CD4-positive, CD25-positive, alpha-beta regulatory T cell (primary cell): ENCODE data around the gene NBDY. TPM values are rescaled to one million over a fixed set of nuclear protein-coding genes. Genes with fewer than 3 reads are reported as not detected.
"Not testable (repeated sequence)": the region's sequence is repeated elsewhere in the genome, so short reads cannot be mapped to it uniquely, and the experiment has no call there.

ENCODE experiments used
- ATAC-seq, 2 donors: fragments of 150-1000 bp; cut with Tn5 transposase; one replicate each; pipeline ENCODE4 v1.10.0; 2021; ENCODE audit warnings: low read depth in 2 of 2, moderate number of reproducible peaks in 2 of 2, moderate library complexity in 1 of 2
- DNase-seq, 3 donors: peaks; one replicate each; pipeline versions ENCODE4 v3.0.0 to v3.0.0-alpha.2; 2012 to 2022; ENCODE audit warnings: mixed read lengths in 1 of 3
- H3K27ac ChIP-seq: one replicate; pipeline ENCODE4 v1.7.0; 2013; ENCODE audit warnings: mild to moderate bottlenecking, low read length; ENCODE audit not compliant: insufficient read depth, poor library complexity, severe bottlenecking
- H3K27me3 ChIP-seq: one replicate; pipeline ENCODE4 v1.7.0; 2013; ENCODE audit warnings: low read length; ENCODE audit not compliant: control insufficient read depth, insufficient read depth
- H3K36me3 ChIP-seq: one replicate; pipeline ENCODE4 v1.7.0; 2013; ENCODE audit warnings: mild to moderate bottlenecking, low read length, moderate library complexity; ENCODE audit not compliant: control insufficient read depth, insufficient read depth
- H3K4me1 ChIP-seq: 2 replicates; pipeline ENCODE4 v1.7.0; 2013; ENCODE audit warnings: mild to moderate bottlenecking, low read length; ENCODE audit not compliant: insufficient read depth, control insufficient read depth, poor library complexity, severe bottlenecking
- H3K4me3 ChIP-seq: one replicate; pipeline ENCODE4 v1.7.0; 2013; ENCODE audit warnings: low read depth, mild to moderate bottlenecking, low read length, moderate library complexity
- H3K9me3 ChIP-seq, 2 experiments: 1 replicate in 1 of 2; 2 replicates in 1 of 2; pipeline ENCODE4 v1.7.0; 2013; ENCODE audit warnings: low read length in 2 of 2, mild to moderate bottlenecking in 1 of 2, moderate library complexity in 1 of 2; ENCODE audit not compliant: control insufficient read depth in 2 of 2
- H3K27ac Mint-ChIP-seq, 3 donors: one replicate each; pipeline ENCODE4 v1.8.0; 2020 to 2022; ENCODE audit warnings: mild to moderate bottlenecking in 3 of 3, mixed read lengths in 3 of 3, moderate library complexity in 2 of 3
- H3K27me3 Mint-ChIP-seq: one replicate; pipeline ENCODE4 v1.8.0; 2022; ENCODE audit warnings: mild to moderate bottlenecking, mixed read lengths
- H3K36me3 Mint-ChIP-seq: one replicate; pipeline ENCODE4 v1.8.0; 2020; ENCODE audit warnings: mixed read lengths
- H3K4me1 Mint-ChIP-seq, 4 donors: one replicate each; pipeline ENCODE4 v1.8.0; 2020 to 2022; ENCODE audit warnings: mixed read lengths in 4 of 4, mild to moderate bottlenecking in 1 of 4
- H3K4me3 Mint-ChIP-seq, 4 donors: one replicate each; pipeline ENCODE4 v1.8.0; 2020 to 2022; ENCODE audit warnings: mild to moderate bottlenecking in 4 of 4, mixed read lengths in 4 of 4, moderate library complexity in 3 of 4
- H3K9me3 Mint-ChIP-seq, 7 donors: one replicate each; pipeline ENCODE4 v1.8.0; 2020 to 2022; ENCODE audit warnings: mixed read lengths in 7 of 7, mild to moderate bottlenecking in 3 of 7, moderate library complexity in 2 of 7
- polyA plus RNA-seq, 4 donors: library from polyadenylated mRNA; unstranded; fragments of 300-500 nt; fragmentation: Illumina TruSeq; gene quantifications; one replicate each; pipeline ENCODE4 v1.2.3, GENCODE V29; 2021
- total RNA-seq: library from RNA; stranded (reverse); gene quantifications from one replicate; pipeline ENCODE4 v1.2.3, GENCODE V29; 2022

The NBDY gene
- total and polyA plus RNA-seq, 5 donors from 2014 or later = 29.0 to 61.5 (median 52.6) TPM

DNA sequence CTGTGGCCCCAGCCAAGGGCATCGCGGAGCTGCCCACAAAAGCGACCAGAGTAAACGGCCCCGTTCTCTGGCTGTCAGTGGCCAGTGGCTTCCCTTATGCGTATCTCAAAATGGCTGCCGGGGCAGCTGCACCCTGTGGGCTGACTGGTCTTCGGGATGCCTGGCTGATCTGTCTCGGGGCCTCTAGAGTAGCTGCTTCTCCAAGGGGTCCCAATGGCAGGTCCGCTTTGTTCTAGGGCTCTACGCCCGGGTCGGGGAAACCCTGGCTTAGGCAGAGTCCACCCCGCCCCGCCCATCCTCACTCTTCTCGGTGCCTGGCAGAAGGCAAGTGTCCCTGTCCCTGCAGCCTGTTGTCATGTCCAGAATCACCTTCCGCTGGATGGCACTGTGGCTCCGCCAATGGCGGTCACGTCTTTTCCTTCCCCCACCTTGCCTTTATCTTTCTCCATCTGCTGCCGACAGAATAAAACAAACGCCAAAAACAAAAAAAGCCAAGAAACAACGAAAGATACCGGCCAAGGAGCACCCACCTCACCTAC is 44.5 kb downstream of the NBDY start:
- H3K27ac ChIP-seq, H3K9me3 Mint-ChIP-seq, H3K36me3 Mint-ChIP-seq, H3K4me1 ChIP-seq, ATAC-seq, H3K4me1 Mint-ChIP-seq, H3K4me3 ChIP-seq, H3K4me3 Mint-ChIP-seq, H3K27me3 Mint-ChIP-seq, H3K9me3 ChIP-seq, DNase-seq, H3K36me3 ChIP-seq, H3K27me3 ChIP-seq, H3K27ac Mint-ChIP-seq: not testable (repeated sequence)

- H3K4me3 Mint-ChIP-seq, H3K27ac Mint-ChIP-seq, H3K27me3 Mint-ChIP-seq, H3K9me3 Mint-ChIP-seq, H3K9me3 ChIP-seq, H3K36me3 Mint-ChIP-seq, H3K27me3 ChIP-seq, H3K36me3 ChIP-seq, ATAC-seq, H3K27ac ChIP-seq, H3K4me1 ChIP-seq, H3K4me3 ChIP-seq, DNase-seq: not testable (repeated sequence)
- peaks cover 3 to 27% (median 14%) of the 10 kb centered on the region in 4 donors for H3K4me1 Mint-ChIP-seq
Observed at GRCh38 chrX:56778099-56778923, 49.3 kb downstream of the NBDY start.

GRCh38 chrX:56778924-56779468 is 50.0 kb downstream of the NBDY start:
- not testable (repeated sequence) for H3K4me3 Mint-ChIP-seq, H3K27me3 ChIP-seq, H3K4me1 ChIP-seq, H3K9me3 Mint-ChIP-seq, H3K4me3 ChIP-seq, H3K27me3 Mint-ChIP-seq, H3K27ac ChIP-seq, DNase-seq, H3K27ac Mint-ChIP-seq, ATAC-seq, H3K9me3 ChIP-seq, H3K36me3 ChIP-seq
- peaks cover 10% of the 10 kb centered on the region for H3K36me3 Mint-ChIP-seq
- H3K4me1 Mint-ChIP-seq = peaks cover 3 to 32% (median 16%) of the 10 kb centered on the region in 4 donors

DNA sequence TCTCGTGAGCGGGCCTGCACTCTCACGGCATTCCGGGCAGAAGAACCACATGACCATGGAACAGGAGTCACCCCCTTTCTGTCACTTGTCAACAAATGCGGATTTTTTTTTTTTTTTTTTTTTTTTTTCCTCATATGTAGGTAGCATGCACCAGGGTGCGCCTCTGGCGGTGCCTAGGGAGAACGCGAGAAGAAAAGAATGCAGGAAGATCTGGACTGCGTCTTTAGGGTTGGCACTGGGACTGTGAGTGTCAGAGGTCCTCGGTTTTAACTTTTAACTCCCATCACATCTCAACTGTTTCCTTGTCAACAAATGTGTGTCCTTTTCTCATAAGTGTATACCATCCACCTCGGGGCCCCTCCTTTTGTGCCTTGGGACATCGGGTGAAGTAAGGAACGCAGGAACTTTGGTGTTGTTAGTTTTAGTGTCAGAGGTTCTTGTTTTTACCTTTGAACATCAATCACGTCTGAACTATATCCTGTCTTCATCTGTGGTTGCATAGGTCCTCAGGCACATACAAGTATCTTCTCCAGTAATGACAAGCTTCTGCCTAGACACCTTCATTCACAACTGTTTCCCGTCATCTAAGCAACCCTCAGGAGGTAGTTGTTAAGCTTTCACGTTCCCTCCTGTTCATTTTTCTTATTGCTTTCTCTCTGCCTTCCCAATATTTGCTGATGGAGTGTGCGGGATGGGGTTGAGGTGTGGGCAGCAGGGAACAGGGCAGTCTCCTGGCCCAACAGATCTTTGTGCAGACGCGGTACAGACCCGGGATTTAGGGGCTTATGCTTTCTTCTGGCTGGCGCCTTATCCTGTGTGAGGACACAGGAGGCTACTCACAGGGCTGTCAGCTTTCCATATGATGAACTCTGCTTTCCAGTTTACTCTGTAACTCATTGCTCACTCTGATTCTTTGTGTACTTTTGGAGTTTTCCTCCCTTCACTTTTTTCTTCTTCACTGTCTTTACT is 51.9 kb downstream of the NBDY start:
- H3K9me3 Mint-ChIP-seq, H3K9me3 ChIP-seq, H3K27me3 Mint-ChIP-seq, H3K4me1 ChIP-seq, H3K27ac ChIP-seq, H3K36me3 ChIP-seq, H3K4me3 ChIP-seq, H3K27me3 ChIP-seq: not testable (repeated sequence)
- peak; percentile 69 to 78 for ATAC-seq
- peak in 2 of 3 donors; percentile 44 to 67 for DNase-seq
- Mint-ChIP-seq H3K27ac (peak overlapping the region; percentile 61 to 94 (median 74)), H3K4me3 (peak overlapping the region in 3 of 4 donors; percentile 73 to 96 (median 77)), H3K4me1 (peaks cover 3 to 37% (median 16%) of the 10 kb centered on the region in 4 donors), H3K36me3 (peaks cover 10% of the 10 kb centered on the region)

GRCh38 chrX:56782352-56782751 is 53.3 kb downstream of the NBDY start:
- no peak for ATAC-seq
- H3K4me1 Mint-ChIP-seq = peaks cover 7 to 41% (median 16%) of the 10 kb centered on the region in 4 donors
- Histone ChIP-seq H3K4me1 (peaks cover 4% of the 10 kb centered on the region), H3K36me3 (peaks cover 4% of the 10 kb centered on the region), H3K27me3 (no peaks in the 10 kb centered on the region), H3K4me3 (no peak overlapping the region), H3K27ac (no peak overlapping the region), H3K9me3 (no peaks in the 10 kb centered on the region)
- no peaks in the 10 kb centered on the region for H3K9me3 Mint-ChIP-seq
- peak overlapping the region in 3 of 4 donors; percentile 93 to 96 (median 94) for H3K4me3 Mint-ChIP-seq
- H3K27me3 Mint-ChIP-seq = no peaks in the 10 kb centered on the region
- H3K36me3 Mint-ChIP-seq = peaks cover 15% of the 10 kb centered on the region
- DNase-seq = no peak
- peak overlapping the region; percentile 61 to 97 (median 94) for H3K27ac Mint-ChIP-seq

DNA sequence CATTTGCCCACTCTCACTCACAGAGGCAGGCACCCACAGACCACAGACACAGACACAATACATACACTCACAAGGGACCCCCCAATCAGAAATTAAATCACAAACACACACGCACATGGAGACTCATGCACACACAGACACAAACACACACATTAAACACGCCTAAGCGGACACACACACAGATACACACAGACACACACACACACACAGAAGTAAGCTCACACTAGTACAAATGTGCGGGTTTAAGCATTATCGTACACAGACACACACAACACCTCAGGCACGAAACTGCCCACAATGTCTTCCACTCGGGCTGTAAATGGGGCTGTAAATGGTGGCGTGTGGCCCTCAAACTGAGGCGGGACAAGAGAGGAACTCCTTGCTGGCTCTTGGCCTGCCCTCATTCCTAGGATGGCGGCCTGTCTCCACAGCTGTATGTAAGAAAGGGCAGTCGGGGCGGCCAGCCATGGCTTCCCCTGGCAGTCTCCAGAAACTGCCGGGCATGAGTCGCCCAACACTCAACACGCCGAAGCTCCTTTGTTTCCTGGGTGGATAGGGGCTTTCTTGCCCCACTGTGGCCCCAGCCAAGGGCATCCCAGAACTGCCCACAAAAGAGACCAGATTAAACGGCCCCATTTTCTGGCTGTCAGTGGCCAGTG is 53.9 kb downstream of the NBDY start:
- peak overlapping the region; percentile 13 for H3K4me3 ChIP-seq
- peak overlapping the region; percentile 61 to 94 (median 66) for H3K27ac Mint-ChIP-seq
- H3K27me3 ChIP-seq = no peaks in the 10 kb centered on the region
- H3K9me3 ChIP-seq = no peaks in the 10 kb centered on the region
- peaks cover 7 to 41% (median 16%) of the 10 kb centered on the region in 4 donors for H3K4me1 Mint-ChIP-seq
- no peak overlapping the region for H3K27ac ChIP-seq
- ATAC-seq = no peak
- no peak for DNase-seq
- peaks cover 4% of the 10 kb centered on the region for H3K4me1 ChIP-seq
- peak overlapping the region in 3 of 4 donors; percentile 93 to 96 (median 94) for H3K4me3 Mint-ChIP-seq
- H3K27me3 Mint-ChIP-seq = no peaks in the 10 kb centered on the region
- H3K36me3 Mint-ChIP-seq = peaks cover 15% of the 10 kb centered on the region
- H3K9me3 Mint-ChIP-seq = no peaks in the 10 kb centered on the region
- H3K36me3 ChIP-seq = peaks cover 6% of the 10 kb centered on the region

GRCh38 chrX:56783450-56783831 is 54.4 kb downstream of the NBDY start:
- peaks cover 7 to 41% (median 16%) of the 10 kb centered on the region in 4 donors for H3K4me1 Mint-ChIP-seq

More at GRCh38 chrX:56783450-56783831, 54.4 kb downstream of the NBDY start:
- Mint-ChIP-seq H3K4me3 (peak overlapping the region in 3 of 4 donors; percentile 93 to 96 (median 94)), H3K27me3 (no peaks in the 10 kb centered on the region), H3K9me3 (no peaks in the 10 kb centered on the region), H3K27ac (peak overlapping the region in 2 of 3 donors; percentile 61 to 94), H3K36me3 (peaks cover 15% of the 10 kb centered on the region)
- H3K27ac ChIP-seq = no peak overlapping the region
- DNase-seq = peak in 2 of 3 donors; percentile 83 to 86
- peaks cover 6% of the 10 kb centered on the region for H3K36me3 ChIP-seq
- H3K4me1 ChIP-seq = peaks cover 4% of the 10 kb centered on the region
- no peak for ATAC-seq
- no peak overlapping the region for H3K4me3 ChIP-seq
- H3K9me3 ChIP-seq = no peaks in the 10 kb centered on the region
- H3K27me3 ChIP-seq = no peaks in the 10 kb centered on the region
